GF-D8 (cell line): Measurements from ENCODE around the gene RGL1.

ENCODE experiments used
- DNase-seq: peaks from one replicate; lab custom pipeline; 2025; lab: John Stamatoyannopoulos, UW

RGL1 gene

GRCh38 chr1:183889095-183889494, 84.2 kb downstream of the RGL1 start:
- DNase-seq: no peak

- no peak for DNase-seq
Observed at GRCh38 chr1:183891158-183891856, 86.4 kb downstream of the RGL1 start.

GRCh38 chr1:183892351-183892793, 87.5 kb downstream of the RGL1 start:
- DNase-seq: no peak

- no peak for DNase-seq
Observed at GRCh38 chr1:183893561-183894289, 88.8 kb downstream of the RGL1 start.

- DNase-seq: no peak
Observed at GRCh38 chr1:183894290-183894565, 89.3 kb downstream of the RGL1 start.

GRCh38 chr1:183896466-183897048, 91.6 kb downstream of the RGL1 start:
- peak; percentile 82 for DNase-seq

GRCh38 chr1:183898001-183898396, 93.1 kb downstream of the RGL1 start:
- DNase-seq: no peak

GRCh38 chr1:183898610-183899009, 93.7 kb downstream of the RGL1 start:
- DNase-seq: no peak

- DNase-seq: no peak
Observed at GRCh38 chr1:183901748-183902330, 96.9 kb downstream of the RGL1 start.

- DNase-seq: no peak
Observed at GRCh38 chr1:183903101-183903500, 98.2 kb downstream of the RGL1 start.

GRCh38 chr1:183905508-183906113, 100.7 kb downstream of the RGL1 start:
- DNase-seq: no peak

- DNase-seq: no peak
Observed at GRCh38 chr1:183907070-183907469, 102.2 kb downstream of the RGL1 start.

GRCh38 chr1:183908079-183908478, 103.2 kb downstream of the RGL1 start:
- no peak for DNase-seq

- DNase-seq: no peak
Observed at GRCh38 chr1:183909672-183910071, 104.8 kb downstream of the RGL1 start.

GRCh38 chr1:183910845-183911244, 105.9 kb downstream of the RGL1 start:
- DNase-seq: no peak

- DNase-seq: no peak
Observed at GRCh38 chr1:183911285-183911684, 106.4 kb downstream of the RGL1 start.

- DNase-seq: no peak
Observed at GRCh38 chr1:183912265-183912886, 107.5 kb downstream of the RGL1 start.

GRCh38 chr1:183913567-183913993, 108.7 kb downstream of the RGL1 start:
- no peak for DNase-seq

GRCh38 chr1:183914276-183914675, 109.4 kb downstream of the RGL1 start:
- no peak for DNase-seq

- no peak for DNase-seq
Observed at GRCh38 chr1:183914891-183915290, 110.0 kb downstream of the RGL1 start.

- DNase-seq: peak; percentile 9
Observed at GRCh38 chr1:183915625-183916510, 110.9 kb downstream of the RGL1 start.
